B cell (primary cell): ENCODE measurements around the gene ZNF408. TPM values are rescaled to one million over a fixed set of nuclear protein-coding genes. Genes with fewer than 3 reads are reported as not detected.

Experiments used
- ATAC-seq: fragments of 200-7000 bp; cut with Tn5 transposase; one replicate; pipeline ENCODE4 v1.10.0; 2021; ENCODE audit warnings: low read depth, mild to moderate bottlenecking, moderate number of reproducible peaks, moderate library complexity
- CTCF ChIA-PET: fragments of 350-600 bp; sonication (Branson Sonifier 250); formaldehyde crosslinking; loops from one replicate; lab custom pipeline; 2021; ENCODE audit warnings: antibody characterized with exemption, inconsistent platforms; lab: Charles Lee
- POLR2A ChIA-PET: fragments of 350-600 bp; sonication (Branson Sonifier 250); formaldehyde crosslinking; loops from one replicate; lab custom pipeline; 2021; ENCODE audit warnings: antibody characterized with exemption; lab: Charles Lee
- DNase-seq: peaks from one replicate; pipeline ENCODE4 v3.0.0; 2013
- H2AFZ ChIP-seq: 2 replicates; pipeline ENCODE4 v1.6.1; 2012; ENCODE audit warnings: mild to moderate bottlenecking, low read depth, low read length; ENCODE audit not compliant: insufficient read depth, poor library complexity, severe bottlenecking
- H3K27ac ChIP-seq, 2 donors: 1 replicate in 1 of 2; 2 replicates in 1 of 2; pipeline ENCODE4 v1.5.1; 2012 to 2013; ENCODE audit warnings: low read length in 2 of 2, mild to moderate bottlenecking in 2 of 2, moderate library complexity in 1 of 2
- H3K27me3 ChIP-seq, 4 experiments: fragments of 200-600 bp in 1 of 4; sonication (generic) in 1 of 4; replicated peaks in 1 of 4; 1 replicate in 2 of 4; 2 replicates in 2 of 4; pipeline versions ENCODE4 v1.6.1 to v1.7.0; 2013 to 2016; ENCODE audit warnings: low read length in 3 of 4, mild to moderate bottlenecking in 2 of 4, mixed read lengths in 1 of 4, moderate library complexity in 1 of 4; ENCODE audit not compliant: insufficient read depth in 4 of 4, control insufficient read depth in 3 of 4; ENCODE audit errors: control extremely low read depth in 1 of 4
- H3K36me3 ChIP-seq, 2 experiments: replicated peaks in 1 of 2; 1 replicate in 1 of 2; 2 replicates in 1 of 2; pipeline versions ENCODE4 v1.6.1 to v1.7.1; 2013; ENCODE audit warnings: low read length in 1 of 2; ENCODE audit not compliant: insufficient read depth in 2 of 2, control insufficient read depth in 1 of 2; ENCODE audit errors: control extremely low read depth in 1 of 2, extremely low read depth in 1 of 2
- H3K4me1 ChIP-seq, 2 donors: fragments of 200-600 bp in 1 of 2; sonication (generic) in 1 of 2; 1 replicate in 1 of 2; 2 replicates in 1 of 2; pipeline versions ENCODE4 v1.5.1 to v1.6.1; 2013 to 2017; ENCODE audit warnings: low read length in 2 of 2; ENCODE audit not compliant: control insufficient read depth in 2 of 2, insufficient read depth in 2 of 2
- H3K4me2 ChIP-seq: replicated peaks from 2 replicates; pipeline ENCODE3; 2012; ENCODE audit warnings: mild to moderate bottlenecking, low read depth, low read length; ENCODE audit not compliant: poor library complexity, severe bottlenecking
- H3K4me3 ChIP-seq, 5 experiments: fragments of 200-600 bp in 1 of 5; sonication (generic) in 1 of 5; 1 replicate in 3 of 5; 2 replicates in 2 of 5; pipeline versions ENCODE4 v1.5.1 to v1.7.0; 2011 to 2016; ENCODE audit warnings: low read length in 4 of 5, mild to moderate bottlenecking in 4 of 5, low read depth in 2 of 5, control low read depth in 1 of 5, moderate library complexity in 1 of 5; ENCODE audit not compliant: insufficient read depth in 1 of 5; ENCODE audit errors: control extremely low read depth in 1 of 5, extremely low read depth in 1 of 5
- H3K79me2 ChIP-seq: fragments of 200-600 bp; sonication (generic); one replicate; pipeline ENCODE4 v1.6.0; 2016; ENCODE audit warnings: low read length; ENCODE audit not compliant: control insufficient read depth, insufficient read depth
- H3K9ac ChIP-seq: fragments of 200-600 bp; sonication (generic); 2 replicates; pipeline ENCODE4 v1.6.1; 2017; ENCODE audit warnings: mild to moderate bottlenecking, low read length, moderate library complexity
- H3K9me3 ChIP-seq, 3 donors: one replicate each; pipeline versions ENCODE4 v1.6.1 to v1.7.1; 2013; ENCODE audit warnings: low read length in 2 of 3; ENCODE audit not compliant: control insufficient read depth in 2 of 3, insufficient read depth in 1 of 3; ENCODE audit errors: control extremely low read depth in 1 of 3
- H4K20me1 ChIP-seq: 2 replicates; pipeline ENCODE4 v1.6.0; 2012; ENCODE audit warnings: mild to moderate bottlenecking, low read length; ENCODE audit not compliant: insufficient read depth, control insufficient read depth, poor library complexity, severe bottlenecking
- H3K27ac Mint-ChIP-seq: one replicate; pipeline ENCODE4 v1.8.0; 2021; ENCODE audit warnings: mixed read lengths
- H3K27me3 Mint-ChIP-seq: one replicate; pipeline ENCODE4 v1.8.0; 2021; ENCODE audit warnings: mixed read lengths
- H3K4me1 Mint-ChIP-seq: one replicate; pipeline ENCODE4 v1.8.0; 2021; ENCODE audit warnings: mixed read lengths
- H3K4me3 Mint-ChIP-seq: one replicate; pipeline ENCODE4 v1.8.0; 2021; ENCODE audit warnings: mixed read lengths
- H3K9me3 Mint-ChIP-seq: one replicate; pipeline ENCODE4 v1.8.0; 2022; ENCODE audit warnings: mixed read lengths; ENCODE audit not compliant: insufficient read depth
- CTCF ChIP-seq: fragments of 200-600 bp; IDR thresholded peaks from one replicate; pipeline ENCODE4 v1.8.0; 2022; ENCODE audit warnings: antibody characterized with exemption, mild to moderate bottlenecking
- EZH2 ChIP-seq: IDR thresholded peaks from 2 replicates; pipeline ENCODE4 v1.6.1; 2012; ENCODE audit warnings: borderline replicate concordance, low read depth, mild to moderate bottlenecking, moderate library complexity, low read length; ENCODE audit not compliant: insufficient read depth, poor library complexity, severe bottlenecking
- WGBS: methylation state at CpG from one replicate; pipeline ENCODE4 v1.1.5; 2013; ENCODE audit warnings: missing lambda C conversion rate; ENCODE audit not compliant: insufficient coverage; 5-methylcytosine and 5-hydroxymethylcytosine counted together
- intact Hi-C: fragments of 100-400 bp; cut with micrococcal nuclease; formaldehyde crosslinking; loops from one replicate; pipeline ENCODE4 v1.10.0; 2022
- polyA plus RNA-seq: library from polyadenylated mRNA; depleted of rRNA; stranded (reverse); fragments of >200 nt; gene quantifications from 2 replicates; pipeline ENCODE4 v1.2.3, GENCODE V29; 2012
- total RNA-seq, 2 donors: library from RNA; stranded (reverse); fragments of 120-200 nt in 1 of 2; gene quantifications; 1 replicate in 1 of 2; 2 replicates in 1 of 2; pipeline versions ENCODE4 v1.2.3 to v1.2.4, GENCODE V29; 2013 to 2022

ZNF408 gene
- total and polyA plus RNA-seq, 2 donors (not counting 1 experiment from before 2014, with no cell fraction given), result 8.3 to 22.3 TPM

- Histone ChIP-seq H3K9ac (no peak overlapping the region), H3K4me2 (no peak overlapping the region), H3K36me3 (peaks cover 6 to 70% of the 10 kb centered on the region in 2 experiments), H3K4me3 (no peak overlapping the region), H3K27ac (no peak overlapping the region), H3K27me3 (no peaks in the 10 kb centered on the region), H3K79me2 (peaks cover 38% of the 10 kb centered on the region), H2AFZ (no peak overlapping the region), H3K9me3 (no peaks in the 10 kb centered on the region), H4K20me1 (peaks cover 27% of the 10 kb centered on the region), H3K4me1 (no peaks in the 10 kb centered on the region)
- no peak overlapping the region for H3K27ac Mint-ChIP-seq
- ATAC-seq, result no peak
- H3K9me3 Mint-ChIP-seq, result no peaks in the 10 kb centered on the region
- ChIA-PET POLR2A (no interaction called here), CTCF (no interaction called here)
- H3K27me3 Mint-ChIP-seq, result no peaks in the 10 kb centered on the region
- no peak for DNase-seq
- H3K4me1 Mint-ChIP-seq, result peaks cover 2% of the 10 kb centered on the region
- TF ChIP-seq EZH2 (no peak), CTCF (no peak)
- H3K4me3 Mint-ChIP-seq, result no peak overlapping the region
- WGBS, result no CpG with 5 or more reads among the region's 1 CpG
- intact Hi-C loops, result no loop called here
These were observed 10.1 kb upstream of the ZNF408 start for GRCh38 chr11:46690702-46691101.

- Histone ChIP-seq H3K4me3 (no peak overlapping the region), H3K27me3 (no peaks in the 10 kb centered on the region), H3K36me3 (peaks cover 4 to 65% of the 10 kb centered on the region in 2 experiments), H3K27ac (no peak overlapping the region), H3K79me2 (peaks cover 55% of the 10 kb centered on the region), H3K9me3 (no peaks in the 10 kb centered on the region), H2AFZ (no peak overlapping the region), H3K4me1 (peaks cover 0 to 1% of the 10 kb centered on the region in 2 donors), H3K9ac (no peak overlapping the region), H4K20me1 (peaks cover 44% of the 10 kb centered on the region), H3K4me2 (no peak overlapping the region)
- intact Hi-C loops, result no loop called here
- ChIA-PET CTCF (no interaction called here), POLR2A (no interaction called here)
- no peaks in the 10 kb centered on the region for H3K9me3 Mint-ChIP-seq
- no peak overlapping the region for H3K27ac Mint-ChIP-seq
- no peak for DNase-seq
- no peak for ATAC-seq
- H3K4me1 Mint-ChIP-seq, result peaks cover 3% of the 10 kb centered on the region
- no peak overlapping the region for H3K4me3 Mint-ChIP-seq
- TF ChIP-seq EZH2, result no peak
- TF ChIP-seq CTCF, result no peak
- WGBS, result 90% methylated on average over 4 of the region's 4 CpGs
- H3K27me3 Mint-ChIP-seq, result no peaks in the 10 kb centered on the region
These were observed 8.4 kb upstream of the ZNF408 start for GRCh38 chr11:46692450-46692849.
